Testis (tissue), 2 donors: ENCODE measurements around the gene CUBN.

Experiments used
- POLR2A ChIP-seq: fragments of 450-650 bp; IDR thresholded peaks from one replicate; pipeline ENCODE4 v1.6.1; 2017; ENCODE audit warnings: antibody characterized with exemption, mild to moderate bottlenecking, moderate library complexity
- TF ChIP-seq, protein P1 (sequence below), 3 experiments: fragments of 450-650 bp in 2 of 3; fragments of 200-600 bp in 1 of 3; sonication (generic) in 1 of 3; IDR thresholded peaks; one replicate each; pipeline ENCODE4 v1.5.1; 2016 to 2019; ENCODE audit warnings: antibody characterized with exemption in 3 of 3, mild to moderate bottlenecking in 2 of 3, moderate library complexity in 1 of 3

DNA sequence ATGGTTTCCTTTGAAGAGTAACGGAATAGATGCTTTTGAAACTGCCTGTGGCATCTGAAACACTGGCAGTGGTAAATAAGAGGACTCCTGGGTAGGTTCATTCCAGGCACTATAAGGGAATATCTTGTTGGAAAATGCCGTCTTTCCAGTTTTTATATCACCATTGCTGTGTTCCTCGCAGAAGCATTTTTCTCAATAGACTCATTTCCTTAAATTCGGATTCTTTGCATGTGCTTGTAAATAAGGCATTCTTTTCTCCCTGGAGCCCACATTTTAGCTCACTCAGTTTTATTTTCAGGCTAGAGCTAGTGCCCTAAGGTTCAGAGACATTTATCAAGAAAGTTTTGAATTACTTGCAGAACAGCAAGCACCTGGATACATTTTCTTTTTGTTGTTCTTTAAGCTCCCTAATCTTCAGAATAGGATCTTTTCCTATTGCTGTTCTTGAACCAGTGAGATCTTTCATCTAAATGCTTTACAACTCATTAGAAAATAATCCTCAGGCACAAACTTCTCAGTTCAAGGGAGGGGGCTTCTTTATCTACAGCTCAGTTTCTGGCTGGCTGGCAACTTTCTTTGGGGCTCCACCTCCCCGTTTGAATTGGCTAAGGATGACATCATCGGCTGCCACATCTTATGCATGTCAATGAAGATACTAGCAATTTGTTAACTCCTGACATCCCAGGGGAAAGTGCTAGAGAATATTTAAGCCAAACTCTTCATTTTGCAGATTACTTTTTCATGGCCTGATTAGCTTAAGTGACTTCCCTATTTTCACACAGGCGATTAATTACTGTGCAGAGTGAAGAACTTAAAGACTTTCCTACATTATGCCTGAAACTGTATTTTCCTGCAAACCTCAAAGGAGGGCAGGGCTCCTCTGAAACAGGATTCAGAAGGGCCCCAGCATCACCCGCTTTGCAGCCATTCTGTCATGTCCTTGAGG lies 178.7 kb downstream of the CUBN start:
- TF ChIP-seq POLR2A = no peak
- TF ChIP-seq, protein P1, sequence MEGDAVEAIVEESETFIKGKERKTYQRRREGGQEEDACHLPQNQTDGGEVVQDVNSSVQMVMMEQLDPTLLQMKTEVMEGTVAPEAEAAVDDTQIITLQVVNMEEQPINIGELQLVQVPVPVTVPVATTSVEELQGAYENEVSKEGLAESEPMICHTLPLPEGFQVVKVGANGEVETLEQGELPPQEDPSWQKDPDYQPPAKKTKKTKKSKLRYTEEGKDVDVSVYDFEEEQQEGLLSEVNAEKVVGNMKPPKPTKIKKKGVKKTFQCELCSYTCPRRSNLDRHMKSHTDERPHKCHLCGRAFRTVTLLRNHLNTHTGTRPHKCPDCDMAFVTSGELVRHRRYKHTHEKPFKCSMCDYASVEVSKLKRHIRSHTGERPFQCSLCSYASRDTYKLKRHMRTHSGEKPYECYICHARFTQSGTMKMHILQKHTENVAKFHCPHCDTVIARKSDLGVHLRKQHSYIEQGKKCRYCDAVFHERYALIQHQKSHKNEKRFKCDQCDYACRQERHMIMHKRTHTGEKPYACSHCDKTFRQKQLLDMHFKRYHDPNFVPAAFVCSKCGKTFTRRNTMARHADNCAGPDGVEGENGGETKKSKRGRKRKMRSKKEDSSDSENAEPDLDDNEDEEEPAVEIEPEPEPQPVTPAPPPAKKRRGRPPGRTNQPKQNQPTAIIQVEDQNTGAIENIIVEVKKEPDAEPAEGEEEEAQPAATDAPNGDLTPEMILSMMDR (IDR thresholded peaks at IDR 0.05) = no peak
